Measurements from ENCODE around the gene VPS41.

VPS41 gene

GRCh38 chr7:38830826-38831225 is 78.2 kb downstream of the VPS41 start:
- H3K36me3 ChIP-seq (ENCODE audit: control insufficient read depth in 1 of 2, insufficient read depth in 2 of 2, low read length in 2 of 2), result peaks cover 0 to 5% of the 10 kb centered on the region in 2 donors
- H3K4me3 ChIP-seq (ENCODE audit: low read depth in 1 of 2, low read length in 2 of 2), result no peak overlapping the region
- no peaks in the 10 kb centered on the region for H3K27me3 ChIP-seq (ENCODE audit: low read depth, low read length)
- peaks cover 0 to 2% of the 10 kb centered on the region in 2 donors for H3K4me1 ChIP-seq (ENCODE audit: control insufficient read depth in 1 of 2, insufficient read depth in 2 of 2, low read length in 2 of 2)
- H3K9me3 ChIP-seq (ENCODE audit: control insufficient read depth in 1 of 2, low read length in 2 of 2), result no peaks in the 10 kb centered on the region
- no peak overlapping the region for H3K27ac ChIP-seq (ENCODE audit: low read length)

GRCh38 chr7:38829488-38830165 is 79.4 kb downstream of the VPS41 start:
- Histone ChIP-seq H3K27me3 (ENCODE audit: low read depth, low read length) (no peaks in the 10 kb centered on the region), H3K4me3 (ENCODE audit: low read depth in 1 of 2, low read length in 2 of 2) (no peak overlapping the region), H3K27ac (ENCODE audit: low read length) (no peak overlapping the region), H3K36me3 (ENCODE audit: control insufficient read depth in 1 of 2, insufficient read depth in 2 of 2, low read length in 2 of 2) (peaks cover 0 to 5% of the 10 kb centered on the region in 2 donors), H3K4me1 (ENCODE audit: control insufficient read depth in 1 of 2, insufficient read depth in 2 of 2, low read length in 2 of 2) (peaks cover 0 to 5% of the 10 kb centered on the region in 2 donors), H3K9me3 (ENCODE audit: control insufficient read depth in 1 of 2, low read length in 2 of 2) (no peaks in the 10 kb centered on the region)

GRCh38 chr7:38828026-38828425 is 81.0 kb downstream of the VPS41 start:
- H3K4me1 ChIP-seq (ENCODE audit: control insufficient read depth in 1 of 2, insufficient read depth in 2 of 2, low read length in 2 of 2), result peaks cover 0 to 5% of the 10 kb centered on the region in 2 donors
- no peak overlapping the region for H3K4me3 ChIP-seq (ENCODE audit: low read depth in 1 of 2, low read length in 2 of 2)
- peaks cover 0 to 1% of the 10 kb centered on the region in 2 donors for H3K9me3 ChIP-seq (ENCODE audit: control insufficient read depth in 1 of 2, low read length in 2 of 2)
- no peak overlapping the region for H3K27ac ChIP-seq (ENCODE audit: low read length)
- peaks cover 0 to 5% of the 10 kb centered on the region in 2 donors for H3K36me3 ChIP-seq (ENCODE audit: control insufficient read depth in 1 of 2, insufficient read depth in 2 of 2, low read length in 2 of 2)
- no peaks in the 10 kb centered on the region for H3K27me3 ChIP-seq (ENCODE audit: low read depth, low read length)

DNA sequence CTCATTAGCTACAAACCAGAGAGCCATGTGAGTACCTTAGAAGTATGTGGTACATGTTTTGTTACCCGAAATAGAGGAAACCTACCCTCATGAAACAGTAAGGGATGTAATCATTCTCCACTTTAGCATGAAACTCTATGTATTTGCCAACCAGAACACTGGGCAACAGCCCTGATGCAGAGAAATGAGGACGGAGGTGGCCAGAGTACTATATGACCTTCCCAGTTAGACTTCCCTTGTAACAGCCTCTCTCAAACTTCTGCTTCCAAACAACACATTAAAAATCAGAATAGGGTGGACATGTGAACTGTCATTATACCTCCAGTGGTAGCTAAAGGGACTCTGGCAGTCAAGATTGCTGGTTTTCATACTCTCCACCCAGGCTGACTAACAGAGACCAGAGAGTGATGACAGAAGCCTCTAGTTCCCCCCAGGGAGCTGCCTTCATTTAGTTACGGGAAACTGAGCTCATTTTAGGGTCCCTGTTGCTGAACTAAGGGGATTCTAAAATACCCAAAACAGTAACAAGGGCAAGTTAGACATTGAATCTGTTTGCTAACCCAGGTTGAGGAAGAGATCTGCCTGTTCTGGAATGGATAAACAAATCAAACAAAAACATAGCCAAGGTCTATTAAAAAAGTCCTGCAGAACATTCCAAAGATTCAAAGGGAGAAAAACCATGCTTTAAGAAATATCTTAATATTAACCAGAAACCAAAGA is 83.1 kb downstream of the VPS41 start:
- Histone ChIP-seq H3K4me3 (ENCODE audit: low read depth in 1 of 2, low read length in 2 of 2) (no peak overlapping the region), H3K4me1 (ENCODE audit: control insufficient read depth in 1 of 2, insufficient read depth in 2 of 2, low read length in 2 of 2) (peaks cover 0 to 5% of the 10 kb centered on the region in 2 donors), H3K9me3 (ENCODE audit: control insufficient read depth in 1 of 2, low read length in 2 of 2) (peaks cover 0 to 5% of the 10 kb centered on the region in 2 donors), H3K27me3 (ENCODE audit: low read depth, low read length) (no peaks in the 10 kb centered on the region), H3K36me3 (ENCODE audit: control insufficient read depth in 1 of 2, insufficient read depth in 2 of 2, low read length in 2 of 2) (peaks cover 0 to 5% of the 10 kb centered on the region in 2 donors), H3K27ac (ENCODE audit: low read length) (no peak overlapping the region)

DNA sequence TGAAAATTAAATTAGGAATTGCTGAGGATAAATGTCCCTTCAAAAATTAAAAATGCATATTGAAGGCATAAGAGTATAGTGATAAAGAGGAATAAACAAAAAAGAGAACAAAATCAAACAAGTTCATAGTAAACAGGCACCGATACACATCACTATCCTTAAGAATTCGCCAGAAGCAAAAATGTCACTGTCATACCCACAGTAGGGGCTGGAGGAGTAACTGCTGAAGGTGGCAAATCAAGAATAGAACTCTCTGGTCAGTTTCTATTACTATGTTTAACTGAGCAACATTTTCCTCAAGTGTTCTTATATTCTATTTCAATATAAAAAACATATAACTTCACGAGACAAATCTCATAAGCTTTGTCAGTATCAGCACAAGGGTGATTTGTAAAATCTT is 84.0 kb downstream of the VPS41 start:
- Histone ChIP-seq H3K27ac (ENCODE audit: low read length) (no peak overlapping the region), H3K4me1 (ENCODE audit: control insufficient read depth in 1 of 2, insufficient read depth in 2 of 2, low read length in 2 of 2) (peaks cover 0 to 5% of the 10 kb centered on the region in 2 donors), H3K27me3 (ENCODE audit: low read depth, low read length) (no peaks in the 10 kb centered on the region), H3K4me3 (ENCODE audit: low read depth in 1 of 2, low read length in 2 of 2) (no peak overlapping the region), H3K9me3 (ENCODE audit: control insufficient read depth in 1 of 2, low read length in 2 of 2) (peaks cover 0 to 5% of the 10 kb centered on the region in 2 donors), H3K36me3 (ENCODE audit: control insufficient read depth in 1 of 2, insufficient read depth in 2 of 2, low read length in 2 of 2) (peaks cover 0 to 5% of the 10 kb centered on the region in 2 donors)

- Histone ChIP-seq H3K4me1 (ENCODE audit: control insufficient read depth in 1 of 2, insufficient read depth in 2 of 2, low read length in 2 of 2) (peaks cover 0 to 5% of the 10 kb centered on the region in 2 donors), H3K9me3 (ENCODE audit: control insufficient read depth in 1 of 2, low read length in 2 of 2) (peaks cover 0 to 5% of the 10 kb centered on the region in 2 donors), H3K4me3 (ENCODE audit: low read depth in 1 of 2, low read length in 2 of 2) (no peak overlapping the region)
These were observed 86.4 kb downstream of the VPS41 start for GRCh38 chr7:38822549-38822948.

GRCh38 chr7:38820571-38820970 is 88.4 kb downstream of the VPS41 start:
- Histone ChIP-seq H3K27ac (ENCODE audit: low read length) (no peak overlapping the region), H3K9me3 (ENCODE audit: control insufficient read depth in 1 of 2, low read length in 2 of 2) (peaks cover 0 to 5% of the 10 kb centered on the region in 2 donors), H3K36me3 (ENCODE audit: control insufficient read depth in 1 of 2, insufficient read depth in 2 of 2, low read length in 2 of 2) (peaks cover 0 to 8% of the 10 kb centered on the region in 2 donors)

More at GRCh38 chr7:38822549-38822948, 86.4 kb downstream of the VPS41 start:
- Histone ChIP-seq H3K27me3 (ENCODE audit: low read depth, low read length) (no peaks in the 10 kb centered on the region), H3K36me3 (ENCODE audit: control insufficient read depth in 1 of 2, insufficient read depth in 2 of 2, low read length in 2 of 2) (peaks cover 0 to 3% of the 10 kb centered on the region in 2 donors), H3K27ac (ENCODE audit: low read length) (no peak overlapping the region)

GRCh38 chr7:38819463-38819862 is 89.5 kb downstream of the VPS41 start:
- Histone ChIP-seq H3K4me1 (ENCODE audit: control insufficient read depth in 1 of 2, insufficient read depth in 2 of 2, low read length in 2 of 2) (no peaks in the 10 kb centered on the region), H3K27ac (ENCODE audit: low read length) (no peak overlapping the region), H3K36me3 (ENCODE audit: control insufficient read depth in 1 of 2, insufficient read depth in 2 of 2, low read length in 2 of 2) (peaks cover 0 to 8% of the 10 kb centered on the region in 2 donors), H3K27me3 (ENCODE audit: low read depth, low read length) (no peaks in the 10 kb centered on the region), H3K4me3 (ENCODE audit: low read depth in 1 of 2, low read length in 2 of 2) (no peak overlapping the region), H3K9me3 (ENCODE audit: control insufficient read depth in 1 of 2, low read length in 2 of 2) (peaks cover 0 to 5% of the 10 kb centered on the region in 2 donors)

More at GRCh38 chr7:38820571-38820970, 88.4 kb downstream of the VPS41 start:
- Histone ChIP-seq H3K4me3 (ENCODE audit: low read depth in 1 of 2, low read length in 2 of 2) (no peak overlapping the region), H3K27me3 (ENCODE audit: low read depth, low read length) (no peaks in the 10 kb centered on the region), H3K4me1 (ENCODE audit: control insufficient read depth in 1 of 2, insufficient read depth in 2 of 2, low read length in 2 of 2) (peaks cover 0 to under 1% of the 10 kb centered on the region in 2 donors)

DNA sequence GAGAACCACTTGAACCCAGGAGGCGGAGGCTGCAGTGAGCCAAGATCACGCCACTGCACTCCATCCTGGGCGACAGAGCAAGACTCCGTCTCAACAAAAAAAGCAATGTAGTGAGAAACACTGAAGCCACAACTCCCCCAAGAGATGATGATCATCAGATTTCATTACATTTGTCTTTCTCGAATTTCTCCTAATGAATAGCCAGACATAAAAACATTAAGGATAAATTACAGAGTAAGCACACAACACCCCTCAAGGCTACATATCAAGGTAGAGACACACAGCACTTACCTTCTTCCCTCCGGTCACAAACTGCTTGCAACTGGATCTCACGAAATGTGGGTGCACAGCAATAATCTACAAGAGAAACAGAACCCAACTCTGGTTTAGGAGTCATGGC is 91.5 kb downstream of the VPS41 start:
- no peak overlapping the region for H3K4me3 ChIP-seq (ENCODE audit: low read depth in 1 of 2, low read length in 2 of 2)
- H3K27me3 ChIP-seq (ENCODE audit: low read depth, low read length), result no peaks in the 10 kb centered on the region
- H3K9me3 ChIP-seq (ENCODE audit: control insufficient read depth in 1 of 2, low read length in 2 of 2), result no peaks in the 10 kb centered on the region
- no peak overlapping the region for H3K27ac ChIP-seq (ENCODE audit: low read length)
- H3K36me3 ChIP-seq (ENCODE audit: control insufficient read depth in 1 of 2, insufficient read depth in 2 of 2, low read length in 2 of 2), result peaks cover 0 to 8% of the 10 kb centered on the region in 2 donors
- H3K4me1 ChIP-seq (ENCODE audit: control insufficient read depth in 1 of 2, insufficient read depth in 2 of 2, low read length in 2 of 2), result no peaks in the 10 kb centered on the region

DNA sequence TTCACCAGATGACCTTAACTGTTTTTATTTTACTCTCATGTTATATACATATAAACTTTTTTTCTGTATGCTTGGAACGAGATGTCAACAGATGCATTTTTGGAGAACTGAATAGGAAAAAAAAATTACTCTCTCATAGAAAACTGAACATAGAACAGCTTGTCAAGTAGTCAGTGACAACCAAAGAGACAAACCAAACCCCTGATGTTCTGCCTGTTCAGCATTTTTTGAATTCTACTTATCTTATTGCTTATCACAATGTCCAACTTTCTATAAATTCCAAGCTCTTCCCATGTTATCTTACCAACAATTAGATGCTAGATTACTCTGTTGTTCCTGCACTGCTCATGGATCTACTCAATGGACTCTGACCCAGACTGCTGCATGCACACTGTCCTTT is 95.2 kb downstream of the VPS41 start:
- H3K9me3 ChIP-seq (ENCODE audit: control insufficient read depth in 1 of 2, low read length in 2 of 2), result no peaks in the 10 kb centered on the region
- no peaks in the 10 kb centered on the region for H3K27me3 ChIP-seq (ENCODE audit: low read depth, low read length)
- H3K27ac ChIP-seq (ENCODE audit: low read length), result no peak overlapping the region
- H3K4me1 ChIP-seq (ENCODE audit: control insufficient read depth in 1 of 2, insufficient read depth in 2 of 2, low read length in 2 of 2), result no peaks in the 10 kb centered on the region
- peaks cover 0 to 8% of the 10 kb centered on the region in 2 donors for H3K36me3 ChIP-seq (ENCODE audit: control insufficient read depth in 1 of 2, insufficient read depth in 2 of 2, low read length in 2 of 2)
- H3K4me3 ChIP-seq (ENCODE audit: low read depth in 1 of 2, low read length in 2 of 2), result no peak overlapping the region

GRCh38 chr7:38806912-38807311 is 102.1 kb downstream of the VPS41 start:
- Histone ChIP-seq H3K27me3 (ENCODE audit: low read depth, low read length) (no peaks in the 10 kb centered on the region), H3K4me3 (ENCODE audit: low read depth in 1 of 2, low read length in 2 of 2) (no peak overlapping the region), H3K36me3 (ENCODE audit: control insufficient read depth in 1 of 2, insufficient read depth in 2 of 2, low read length in 2 of 2) (no peaks in the 10 kb centered on the region), H3K9me3 (ENCODE audit: control insufficient read depth in 1 of 2, low read length in 2 of 2) (no peaks in the 10 kb centered on the region), H3K27ac (ENCODE audit: low read length) (no peak overlapping the region), H3K4me1 (ENCODE audit: control insufficient read depth in 1 of 2, insufficient read depth in 2 of 2, low read length in 2 of 2) (no peaks in the 10 kb centered on the region)

Data from muscle layer of duodenum (tissue), 2 donors.